ENCODE measurements around the gene SOCS7. TPM values are rescaled to one million over a fixed set of nuclear protein-coding genes. Genes with fewer than 3 reads are reported as not detected.

SOCS7 gene
- total and polyA plus RNA-seq, 4 experiments from 2014 or later, result 0.11 to 24.7 (median 12.4) TPM

- Histone ChIP-seq H3K27me3 (ENCODE audit: insufficient read depth, low read length) (peaks cover 17% of the 10 kb centered on the region), H3K4me1 (ENCODE audit: insufficient read depth, low read length) (peaks cover 9% of the 10 kb centered on the region), H3K9me3 (ENCODE audit: control insufficient read depth in 1 of 2, low read length in 2 of 2) (no peaks in the 10 kb centered on the region), H3K36me3 (ENCODE audit: insufficient read depth, low read length) (no peaks in the 10 kb centered on the region), H3K27ac (ENCODE audit: low read depth, low read length) (no peak overlapping the region), H3K4me3 (ENCODE audit: low read length in 2 of 2) (no peak overlapping the region)
- no peaks in the 10 kb centered on the region for H3K9me3 Mint-ChIP-seq
- peaks cover 30 to 39% of the 10 kb centered on the region in 2 donors for H3K27me3 Mint-ChIP-seq
- H3K4me3 Mint-ChIP-seq, result peak overlapping the region in 1 of 8 donors; percentile 49
- H3K4me1 Mint-ChIP-seq, result peaks cover 2 to 12% (median 3%) of the 10 kb centered on the region in 4 donors
- no peaks in the 10 kb centered on the region for H3K36me3 Mint-ChIP-seq
- DNase-seq, result no peak
- ChIA-PET CTCF (ENCODE audit: partially characterized antibody) (interaction anchor here (2.7 kb wide), 1 partner anchor 68 kb away, joined by 26 read pairs; no protein-coding TSS in a partner anchor), POLR2A (ENCODE audit: partially characterized antibody) (no interaction called here)
- no peak overlapping the region for H3K27ac Mint-ChIP-seq
- intact Hi-C loops (cut with micrococcal nuclease), result no loop called here
Measured at GRCh38 chr17:38416840-38417209, 65.2 kb downstream of the SOCS7 start.

DNA sequence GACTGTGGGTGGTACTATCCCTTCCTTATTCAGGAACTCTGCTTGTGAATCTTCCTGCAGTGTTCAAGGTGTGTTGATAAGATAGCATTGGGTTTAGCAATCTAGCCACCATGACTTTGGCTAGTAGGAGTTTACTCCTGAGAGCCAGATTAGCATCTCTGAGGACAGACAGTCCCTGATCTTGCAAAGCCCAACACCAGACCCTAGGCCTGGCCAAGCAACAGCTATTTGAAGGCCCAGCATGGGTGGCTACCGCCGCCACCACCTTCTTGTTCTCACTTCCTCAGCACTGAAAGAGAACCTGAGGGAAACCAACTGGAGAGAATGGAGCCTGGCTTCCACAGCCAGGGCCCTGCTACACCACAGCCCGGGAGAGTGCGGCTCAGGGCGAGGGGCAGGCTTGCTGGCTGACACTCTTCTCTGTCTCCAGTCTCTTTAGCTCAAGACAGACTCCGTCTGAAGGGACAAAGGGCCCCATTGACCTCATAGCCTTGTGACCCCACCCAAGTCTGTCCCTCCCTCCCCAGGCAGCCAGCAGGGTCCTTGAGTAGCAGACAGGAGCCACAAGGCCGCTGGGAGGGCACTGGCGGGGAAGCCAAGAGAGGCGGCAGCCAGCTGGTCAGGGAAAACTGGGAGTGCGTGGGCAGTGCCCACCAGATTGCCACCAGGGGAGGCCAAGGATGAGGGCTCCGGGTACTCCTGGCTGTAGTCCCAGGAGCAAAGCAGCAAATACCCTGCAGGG is 65.7 kb downstream of the SOCS7 start:
- no peak overlapping the region for H3K27ac Mint-ChIP-seq
- intact Hi-C loops (cut with micrococcal nuclease), result no loop called here

DNA sequence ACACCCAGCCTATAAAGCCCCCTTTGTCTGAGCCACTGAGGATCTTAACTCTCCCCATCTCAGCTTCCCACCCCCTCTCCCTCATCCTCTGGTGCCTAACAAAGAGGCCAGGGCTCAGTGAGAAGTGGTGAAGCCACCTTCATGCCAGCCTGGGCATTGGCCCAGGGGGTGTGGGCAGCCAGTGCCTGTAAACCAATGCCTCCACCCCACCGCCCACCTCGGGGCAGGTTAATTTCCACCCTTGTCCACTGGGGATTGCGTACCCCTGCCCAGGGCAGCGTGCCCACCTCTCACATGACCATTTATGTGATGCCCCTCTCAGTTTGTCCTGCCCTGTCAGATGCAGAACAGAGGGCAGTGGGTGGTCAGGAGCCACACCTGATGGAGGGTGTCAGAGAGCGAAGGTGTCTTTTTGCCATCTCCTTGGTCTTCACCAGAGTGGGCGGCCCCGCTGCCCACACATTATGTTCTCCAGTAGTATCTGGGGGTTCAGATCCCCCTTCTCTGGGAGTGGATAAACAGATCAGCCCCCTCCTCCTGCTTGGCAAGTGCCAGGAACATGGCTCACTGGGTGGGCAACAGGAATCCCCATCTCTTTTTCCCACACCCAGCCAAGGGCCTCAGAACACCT is 66.5 kb downstream of the SOCS7 start:
- peaks cover 2 to 12% (median 3%) of the 10 kb centered on the region in 4 donors for H3K4me1 Mint-ChIP-seq
- no peaks in the 10 kb centered on the region for H3K9me3 Mint-ChIP-seq
- H3K27ac ChIP-seq (ENCODE audit: low read depth, low read length), result no peak overlapping the region
- no peak overlapping the region for H3K27ac Mint-ChIP-seq
- ChIA-PET POLR2A (ENCODE audit: partially characterized antibody) (no interaction called here), CTCF (ENCODE audit: partially characterized antibody) (interaction anchor here (0.7 to 2.7 kb wide), 3 partner anchors 9 to 69 kb away, joined by 3 to 26 read pairs (median 3); no protein-coding TSS in a partner anchor)
- DNase-seq, result peak in 1 of 5 donors; percentile 3
- intact Hi-C loops (cut with micrococcal nuclease), result no loop called here
- H3K4me3 ChIP-seq (ENCODE audit: low read length in 2 of 2), result no peak overlapping the region
- no peaks in the 10 kb centered on the region for H3K36me3 ChIP-seq (ENCODE audit: insufficient read depth, low read length)
- H3K27me3 ChIP-seq (ENCODE audit: insufficient read depth, low read length), result peaks cover 22% of the 10 kb centered on the region
- H3K27me3 Mint-ChIP-seq, result peaks cover 35 to 42% of the 10 kb centered on the region in 2 donors
- H3K4me1 ChIP-seq (ENCODE audit: insufficient read depth, low read length), result peaks cover 9% of the 10 kb centered on the region
- H3K9me3 ChIP-seq (ENCODE audit: control insufficient read depth in 1 of 2, low read length in 2 of 2), result no peaks in the 10 kb centered on the region
- peak overlapping the region in 1 of 8 donors; percentile 54 for H3K4me3 Mint-ChIP-seq
- H3K36me3 Mint-ChIP-seq, result no peaks in the 10 kb centered on the region

More for the DNA sequence above, 65.7 kb downstream of the SOCS7 start:
- no peaks in the 10 kb centered on the region for H3K9me3 Mint-ChIP-seq
- H3K4me1 Mint-ChIP-seq, result peaks cover 2 to 12% (median 3%) of the 10 kb centered on the region in 4 donors
- H3K4me3 Mint-ChIP-seq, result peak overlapping the region in 1 of 8 donors; percentile 4
- Histone ChIP-seq H3K27ac (ENCODE audit: low read depth, low read length) (no peak overlapping the region), H3K36me3 (ENCODE audit: insufficient read depth, low read length) (no peaks in the 10 kb centered on the region), H3K4me3 (ENCODE audit: low read length in 2 of 2) (no peak overlapping the region), H3K4me1 (ENCODE audit: insufficient read depth, low read length) (peaks cover 9% of the 10 kb centered on the region), H3K9me3 (ENCODE audit: control insufficient read depth in 1 of 2, low read length in 2 of 2) (no peaks in the 10 kb centered on the region), H3K27me3 (ENCODE audit: insufficient read depth, low read length) (peaks cover 17% of the 10 kb centered on the region)
- POLR2A ChIA-PET (ENCODE audit: partially characterized antibody), result no interaction called here
- H3K27me3 Mint-ChIP-seq, result peaks cover 32 to 44% of the 10 kb centered on the region in 2 donors
- no peak for DNase-seq
- no peaks in the 10 kb centered on the region for H3K36me3 Mint-ChIP-seq
- CTCF ChIA-PET (ENCODE audit: partially characterized antibody), result interaction anchor here (0.7 to 2.7 kb wide), 2 partner anchors 8 to 68 kb away, joined by 3 to 26 read pairs; no protein-coding TSS in a partner anchor

GRCh38 chr17:38418693-38419507 is 67.3 kb downstream of the SOCS7 start:
- Histone ChIP-seq H3K27me3 (ENCODE audit: insufficient read depth, low read length) (peaks cover 22% of the 10 kb centered on the region), H3K4me3 (ENCODE audit: low read length in 2 of 2) (no peak overlapping the region), H3K36me3 (ENCODE audit: insufficient read depth, low read length) (no peaks in the 10 kb centered on the region), H3K27ac (ENCODE audit: low read depth, low read length) (no peak overlapping the region), H3K4me1 (ENCODE audit: insufficient read depth, low read length) (peaks cover 9% of the 10 kb centered on the region), H3K9me3 (ENCODE audit: control insufficient read depth in 1 of 2, low read length in 2 of 2) (no peaks in the 10 kb centered on the region)
- peak overlapping the region in 5 of 8 donors; percentile 54 to 74 (median 60) for H3K4me3 Mint-ChIP-seq
- POLR2A ChIA-PET (ENCODE audit: partially characterized antibody), result no interaction called here
- H3K27me3 Mint-ChIP-seq, result peaks cover 39 to 46% of the 10 kb centered on the region in 2 donors
- peaks cover 2 to 12% (median 6%) of the 10 kb centered on the region in 4 donors for H3K4me1 Mint-ChIP-seq
- DNase-seq, result no peak
- no peak overlapping the region for H3K27ac Mint-ChIP-seq
- CTCF ChIA-PET (ENCODE audit: partially characterized antibody), result interaction anchor here (0.9 to 1.3 kb wide), 2 partner anchors 70 kb away, joined by 3 read pairs; no protein-coding TSS in a partner anchor
- H3K36me3 Mint-ChIP-seq, result no peaks in the 10 kb centered on the region
- no peaks in the 10 kb centered on the region for H3K9me3 Mint-ChIP-seq
- intact Hi-C loops (cut with micrococcal nuclease), result no loop called here

GRCh38 chr17:38419508-38419981 is 67.9 kb downstream of the SOCS7 start:
- Histone ChIP-seq H3K9me3 (ENCODE audit: control insufficient read depth in 1 of 2, low read length in 2 of 2) (no peaks in the 10 kb centered on the region), H3K27me3 (ENCODE audit: insufficient read depth, low read length) (peaks cover 22% of the 10 kb centered on the region), H3K4me3 (ENCODE audit: low read length in 2 of 2) (no peak overlapping the region), H3K4me1 (ENCODE audit: insufficient read depth, low read length) (peaks cover 8% of the 10 kb centered on the region), H3K27ac (ENCODE audit: low read depth, low read length) (no peak overlapping the region), H3K36me3 (ENCODE audit: insufficient read depth, low read length) (no peaks in the 10 kb centered on the region)
- ChIA-PET POLR2A (ENCODE audit: partially characterized antibody) (no interaction called here), CTCF (ENCODE audit: partially characterized antibody) (interaction anchor here (1.3 kb wide), 1 partner anchor 70 kb away, joined by 3 read pairs; no protein-coding TSS in a partner anchor)
- H3K27ac Mint-ChIP-seq, result no peak overlapping the region
- H3K4me1 Mint-ChIP-seq, result peaks cover 2 to 12% (median 6%) of the 10 kb centered on the region in 4 donors
- H3K4me3 Mint-ChIP-seq, result peak overlapping the region in 3 of 8 donors; percentile 32 to 72 (median 41)
- peaks cover 41 to 51% of the 10 kb centered on the region in 2 donors for H3K27me3 Mint-ChIP-seq
- DNase-seq, result no peak
- H3K9me3 Mint-ChIP-seq, result no peaks in the 10 kb centered on the region
- intact Hi-C loops (cut with micrococcal nuclease), result no loop called here
- H3K36me3 Mint-ChIP-seq, result no peaks in the 10 kb centered on the region

- intact Hi-C loops (cut with micrococcal nuclease), result no loop called here
- no peak overlapping the region for H3K27ac ChIP-seq (ENCODE audit: low read depth, low read length)
- no peaks in the 10 kb centered on the region for H3K9me3 Mint-ChIP-seq
- no peak for DNase-seq
- ChIA-PET CTCF (ENCODE audit: partially characterized antibody) (interaction anchor here (1.3 kb wide), 1 partner anchor 71 kb away, joined by 3 read pairs; no protein-coding TSS in a partner anchor), POLR2A (ENCODE audit: partially characterized antibody) (no interaction called here)
- no peak overlapping the region for H3K4me3 ChIP-seq (ENCODE audit: low read length in 2 of 2)
- H3K36me3 Mint-ChIP-seq, result no peaks in the 10 kb centered on the region
- no peaks in the 10 kb centered on the region for H3K36me3 ChIP-seq (ENCODE audit: insufficient read depth, low read length)
- H3K4me1 Mint-ChIP-seq, result peaks cover 2 to 12% (median 6%) of the 10 kb centered on the region in 4 donors
- no peak overlapping the region for H3K4me3 Mint-ChIP-seq
- peaks cover 45 to 61% of the 10 kb centered on the region in 2 donors for H3K27me3 Mint-ChIP-seq
- H3K27ac Mint-ChIP-seq, result no peak overlapping the region
- H3K9me3 ChIP-seq (ENCODE audit: control insufficient read depth in 1 of 2, low read length in 2 of 2), result no peaks in the 10 kb centered on the region
- H3K27me3 ChIP-seq (ENCODE audit: insufficient read depth, low read length), result peaks cover 22% of the 10 kb centered on the region
- H3K4me1 ChIP-seq (ENCODE audit: insufficient read depth, low read length), result peaks cover 4% of the 10 kb centered on the region
Measured at GRCh38 chr17:38420518-38420917, 68.9 kb downstream of the SOCS7 start.
